HG03342 (cell line): Measurements from ENCODE around the gene LLCFC1.

Source experiments
- ATAC-seq: cut with Tn5 transposase; IDR thresholded peaks from one replicate; pipeline ENCODE4 v1.9.1; 2021; ENCODE audit warnings: mild to moderate bottlenecking, moderate library complexity; ENCODE audit not compliant: unreplicated experiment

The LLCFC1 gene

GRCh38 chr7:142940966-142941535, 1.8 kb downstream of the LLCFC1 start:
- no peak for ATAC-seq

- no peak for ATAC-seq
These were observed 2.3 kb downstream of the LLCFC1 start for GRCh38 chr7:142941541-142941940.

GRCh38 chr7:142942746-142943145, 3.5 kb downstream of the LLCFC1 start:
- no peak for ATAC-seq

GRCh38 chr7:142943706-142944268, 4.5 kb downstream of the LLCFC1 start:
- no peak for ATAC-seq

- ATAC-seq = no peak
These were observed 5.7 kb downstream of the LLCFC1 start for GRCh38 chr7:142945001-142945400.

GRCh38 chr7:142948603-142949002, 9.3 kb downstream of the LLCFC1 start:
- ATAC-seq = no peak

- no peak for ATAC-seq
These were observed 11.0 kb downstream of the LLCFC1 start for GRCh38 chr7:142950235-142950634.

- ATAC-seq = peak; percentile 91
These were observed 15.5 kb downstream of the LLCFC1 start for GRCh38 chr7:142954680-142955268.

- ATAC-seq = no peak
These were observed 17.8 kb downstream of the LLCFC1 start for GRCh38 chr7:142956951-142957623.

- no peak for ATAC-seq
These were observed 18.4 kb downstream of the LLCFC1 start for GRCh38 chr7:142957723-142958122.

GRCh38 chr7:142959202-142959601, 19.9 kb downstream of the LLCFC1 start:
- ATAC-seq = no peak

GRCh38 chr7:142960955-142961512, 21.8 kb downstream of the LLCFC1 start:
- no peak for ATAC-seq

GRCh38 chr7:142961595-142961972, 22.3 kb downstream of the LLCFC1 start:
- no peak for ATAC-seq

- no peak for ATAC-seq
These were observed 23.0 kb downstream of the LLCFC1 start, which contains the start of gene KEL for GRCh38 chr7:142961973-142962926. Gene KEL, minus strand, starts transcription at chr7:142962363. Its CDS starts 157 bp downstream, at chr7:142962206.

GRCh38 chr7:142962991-142963390, 23.7 kb downstream of the LLCFC1 start:
- ATAC-seq = no peak

- no peak for ATAC-seq
These were observed 24.7 kb downstream of the LLCFC1 start for GRCh38 chr7:142963993-142964392.

GRCh38 chr7:142964502-142965246, 25.4 kb downstream of the LLCFC1 start:
- ATAC-seq = no peak

GRCh38 chr7:142968229-142968628, 28.9 kb downstream of the LLCFC1 start:
- ATAC-seq = no peak

GRCh38 chr7:142969183-142969582, 29.9 kb downstream of the LLCFC1 start:
- no peak for ATAC-seq

GRCh38 chr7:142974626-142975025, 35.3 kb downstream of the LLCFC1 start:
- no peak for ATAC-seq
